ENCODE results near the gene COPS6. TPM values are rescaled to one million over a fixed set of nuclear protein-coding genes. Genes with fewer than 3 reads are reported as not detected.

Gene COPS6
- total and polyA plus RNA-seq, 2 of the 4 experiments (the other 2 are of a cell fraction), result 185 to 325 TPM

DNA sequence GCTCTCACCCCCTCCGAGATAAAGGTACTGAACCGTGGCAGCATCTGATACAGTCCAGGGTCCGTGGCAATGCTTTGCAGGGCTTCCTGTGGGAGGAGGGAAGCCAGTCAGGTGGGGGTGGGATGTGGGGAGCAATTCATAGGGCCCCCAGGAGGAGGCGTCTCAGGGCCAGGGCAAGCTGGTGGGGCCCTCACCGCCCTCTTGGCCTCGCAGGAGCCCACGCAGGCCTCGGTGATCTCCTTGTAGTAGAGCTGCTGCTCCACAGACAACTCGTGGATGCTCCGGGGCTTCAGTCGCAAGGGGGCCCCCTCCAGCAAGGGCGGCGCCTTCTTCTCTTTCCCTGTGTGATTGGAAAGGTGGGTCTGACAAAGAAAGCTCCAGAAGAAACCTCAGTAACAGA is 23.1 kb downstream of the COPS6 start:
- ATAC-seq (ENCODE audit: low read depth), result no peak
- no peak overlapping the region for H2AK9ac ChIP-seq (replicated peaks; ENCODE audit: low read depth, low read length, poor library complexity)
- peaks cover 0 to 18% of the 10 kb centered on the region in 2 experiments; a peak in 1 of 4 replicates for H3K79me1 ChIP-seq (ENCODE audit: low read depth in 1 of 2, low read length in 2 of 2)
- no peak overlapping the region for H3K56ac ChIP-seq (ENCODE audit: extremely low read depth, insufficient read depth, low read length)
- no peak overlapping the region for H4K8ac ChIP-seq (ENCODE audit: low read depth in 2 of 2, low read length in 2 of 2)
- H4K91ac ChIP-seq (ENCODE audit: insufficient read depth, low read depth, low read length), result no peak overlapping the region
- peaks cover 59% of the 10 kb centered on the region for H3K36me3 ChIP-seq (ENCODE audit: control insufficient read depth, insufficient read depth, low read length)
- in situ Hi-C loops (cut with MboI; ENCODE audit: low sequenced_read_pairs), result no loop called here
- H3K4ac ChIP-seq (ENCODE audit: low read depth, low read length), result no peak overlapping the region
- no peak overlapping the region for H3K27ac ChIP-seq (ENCODE audit: insufficient read depth, low read length)
- H3K14ac ChIP-seq (replicated peaks; ENCODE audit: low read depth, low read length), result no peak overlapping the region
- H3K9ac ChIP-seq (ENCODE audit: low read depth, low read length), result no peak overlapping the region
- no peak overlapping the region for H2BK5ac ChIP-seq (ENCODE audit: low read depth, low read length, poor library complexity, severe bottlenecking)
- intact Hi-C loops (cut with micrococcal nuclease), result no loop called here
- no peaks in the 10 kb centered on the region for H3K4me1 ChIP-seq (ENCODE audit: control insufficient read depth, insufficient read depth, low read length)
- ChIA-PET POLR2A (ENCODE audit: unreplicated experiment) (interaction anchor here (0.6 kb wide), 1 partner anchor 22 kb away, joined by 8 read pairs; no protein-coding TSS in a partner anchor), CTCF (interaction anchor here (0.5 kb wide), 1 partner anchor 19 kb away, joined by 3 read pairs; no protein-coding TSS in a partner anchor)
- TF ChIP-seq ELK1 (IDR thresholded peaks at IDR 0.05; ENCODE audit: borderline replicate concordance, low read depth, low read length) (no peak), NFE2L2 (IDR thresholded peaks at IDR 0.05; ENCODE audit: low read depth, low read length) (no peak), CEBPB (IDR thresholded peaks at IDR 0.05; ENCODE audit: low read depth, low read length) (no peak), USF2 (IDR thresholded peaks at IDR 0.05; ENCODE audit: low read depth, low read length) (no peak), RAD21 (IDR thresholded peaks at IDR 0.05; ENCODE audit: low read length) (no peak), BHLHE40 (IDR thresholded peaks at IDR 0.05; ENCODE audit: low read depth, low read length) (no peak), MAZ (IDR thresholded peaks at IDR 0.05; ENCODE audit: borderline replicate concordance, low read depth, low read length) (no peak), MAFK (IDR thresholded peaks at IDR 0.05; ENCODE audit: low read depth, low read length) (no peak), MXI1 (IDR thresholded peaks at IDR 0.05; ENCODE audit: borderline replicate concordance, low read depth, low read length) (no peak), FOS (IDR thresholded peaks at IDR 0.05; ENCODE audit: low read depth, low read length) (no peak), RCOR1 (IDR thresholded peaks at IDR 0.05; ENCODE audit: insufficient replicate concordance, low read length) (no peak), RFX5 (IDR thresholded peaks at IDR 0.05; ENCODE audit: low read depth, low read length) (no peak), CHD1 (IDR thresholded peaks at IDR 0.05; ENCODE audit: low read depth, low read length) (no peak), SMC3 (IDR thresholded peaks at IDR 0.05; ENCODE audit: low read depth, low read length) (no peak), POLR2A (IDR thresholded peaks at IDR 0.05; ENCODE audit: low read depth, low read length) (no peak)
- no peaks in the 10 kb centered on the region for H3K9me1 ChIP-seq (ENCODE audit: insufficient read depth, low read length)
- H2BK15ac ChIP-seq (ENCODE audit: low read depth, low read length), result no peak overlapping the region
- H3K23ac ChIP-seq (ENCODE audit: low read depth, low read length), result no peak overlapping the region
- BruUV-seq (replicated peaks), result no TSS peak
- H3K4me2 ChIP-seq (ENCODE audit: low read depth, low read length), result no peak overlapping the region
- H3K18ac ChIP-seq (ENCODE audit: low read depth, low read length), result no peak overlapping the region
- no peak overlapping the region for H2AFZ ChIP-seq (replicated peaks; ENCODE audit: low read length, poor library complexity)
- no peak overlapping the region for H2BK120ac ChIP-seq (ENCODE audit: low read depth, low read length)
- H4K20me1 ChIP-seq (ENCODE audit: insufficient read depth, low read length), result no peaks in the 10 kb centered on the region; the same call in 1 of the 2 replicates
- dilution Hi-C loops (cut with HindIII; ENCODE audit: low sequenced_read_pairs, unreplicated experiment), result no loop called here
- H3K4me3 ChIP-seq (ENCODE audit: insufficient read depth, low read depth, low read length), result no peak overlapping the region
- WGBS, 2 experiments (ENCODE audit: extremely low coverage in 2 of 2, insufficient read length in 1 of 2), result no CpG with 5 or more reads among the region's 13 CpGs
- H3K9me3 ChIP-seq (ENCODE audit: control insufficient read depth, insufficient read depth, low read length), result no peaks in the 10 kb centered on the region
- H4K5ac ChIP-seq (ENCODE audit: low read depth, low read length), result no peak overlapping the region
- no peak overlapping the region for H2AK5ac ChIP-seq (ENCODE audit: low read depth, low read length)
- DNase-seq, result no peak
- H3K27me3 ChIP-seq (ENCODE audit: control insufficient read depth, insufficient read depth, low read length), result no peaks in the 10 kb centered on the region
- no peak overlapping the region for H2BK20ac ChIP-seq (ENCODE audit: low read depth, low read length)
